ENCODE results near the gene SNCG.
"Not testable (repeated sequence)": the region's sequence is repeated elsewhere in the genome, so short reads cannot be mapped to it uniquely, and the experiment has no call there.

The SNCG gene

GRCh38 chr10:86988520-86988919, 30.1 kb downstream of the SNCG start:
- Histone ChIP-seq H3K9ac (ENCODE audit: low read length in 5 of 5) (no peak overlapping the region), H3K4me3 (ENCODE audit: low read depth in 1 of 5, low read length in 5 of 5) (no peak overlapping the region), H3K4me1 (ENCODE audit: control insufficient read depth in 5 of 5, insufficient read depth in 5 of 5, low read length in 5 of 5) (peaks cover 0 to 15% (median 4%) of the 10 kb centered on the region in 5 donors), H3K27me3 (ENCODE audit: control insufficient read depth in 5 of 5, insufficient read depth in 4 of 5, low read length in 5 of 5) (no peaks in the 10 kb centered on the region), H3K36me3 (ENCODE audit: control insufficient read depth in 5 of 5, insufficient read depth in 5 of 5, low read length in 5 of 5) (peaks cover 10 to 30% (median 27%) of the 10 kb centered on the region in 5 donors), H3K27ac (ENCODE audit: low read depth, low read length) (no peak overlapping the region), H3K9me3 (ENCODE audit: control insufficient read depth in 5 of 5, low read length in 5 of 5) (no peaks in the 10 kb centered on the region)

GRCh38 chr10:86991362-86991761, 33.0 kb downstream of the SNCG start:
- Histone ChIP-seq H3K4me1 (ENCODE audit: control insufficient read depth in 5 of 5, insufficient read depth in 5 of 5, low read length in 5 of 5) (peaks cover 0 to 15% (median 4%) of the 10 kb centered on the region in 5 donors), H3K36me3 (ENCODE audit: control insufficient read depth in 5 of 5, insufficient read depth in 5 of 5, low read length in 5 of 5) (peaks cover 17 to 45% (median 25%) of the 10 kb centered on the region in 5 donors)
- not testable (repeated sequence) for H3K9ac ChIP-seq (ENCODE audit: low read length in 5 of 5); H3K27me3 ChIP-seq (ENCODE audit: control insufficient read depth in 5 of 5, insufficient read depth in 4 of 5, low read length in 5 of 5); H3K27ac ChIP-seq (ENCODE audit: low read depth, low read length); H3K9me3 ChIP-seq (ENCODE audit: control insufficient read depth in 5 of 5, low read length in 5 of 5); H3K4me3 ChIP-seq (ENCODE audit: low read depth in 1 of 5, low read length in 5 of 5)

GRCh38 chr10:86992456-86992855, 34.1 kb downstream of the SNCG start:
- no peak overlapping the region for H3K9ac ChIP-seq (ENCODE audit: low read length in 5 of 5)
- peaks cover 18 to 52% (median 29%) of the 10 kb centered on the region in 5 donors for H3K36me3 ChIP-seq (ENCODE audit: control insufficient read depth in 5 of 5, insufficient read depth in 5 of 5, low read length in 5 of 5)
- peaks cover 0 to 15% (median 4%) of the 10 kb centered on the region in 5 donors for H3K4me1 ChIP-seq (ENCODE audit: control insufficient read depth in 5 of 5, insufficient read depth in 5 of 5, low read length in 5 of 5)
- no peak overlapping the region for H3K27ac ChIP-seq (ENCODE audit: low read depth, low read length)
- no peaks in the 10 kb centered on the region for H3K9me3 ChIP-seq (ENCODE audit: control insufficient read depth in 5 of 5, low read length in 5 of 5)
- H3K27me3 ChIP-seq (ENCODE audit: control insufficient read depth in 5 of 5, insufficient read depth in 4 of 5, low read length in 5 of 5) = no peaks in the 10 kb centered on the region
- no peak overlapping the region for H3K4me3 ChIP-seq (ENCODE audit: low read depth in 1 of 5, low read length in 5 of 5)

- Histone ChIP-seq H3K4me3 (ENCODE audit: low read depth in 1 of 5, low read length in 5 of 5) (no peak overlapping the region), H3K9me3 (ENCODE audit: control insufficient read depth in 5 of 5, low read length in 5 of 5) (no peaks in the 10 kb centered on the region), H3K27ac (ENCODE audit: low read depth, low read length) (no peak overlapping the region)
Measured at GRCh38 chr10:86992929-86993328, 34.5 kb downstream of the SNCG start.

GRCh38 chr10:86999802-87000403, 41.5 kb downstream of the SNCG start:
- peaks cover 11 to 39% (median 19%) of the 10 kb centered on the region in 5 donors for H3K36me3 ChIP-seq (ENCODE audit: control insufficient read depth in 5 of 5, insufficient read depth in 5 of 5, low read length in 5 of 5)
- H3K4me3 ChIP-seq (ENCODE audit: low read depth in 1 of 5, low read length in 5 of 5); H3K9ac ChIP-seq (ENCODE audit: low read length in 5 of 5); H3K4me1 ChIP-seq (ENCODE audit: control insufficient read depth in 5 of 5, insufficient read depth in 5 of 5, low read length in 5 of 5); H3K27ac ChIP-seq (ENCODE audit: low read depth, low read length); H3K27me3 ChIP-seq (ENCODE audit: control insufficient read depth in 5 of 5, insufficient read depth in 4 of 5, low read length in 5 of 5); H3K9me3 ChIP-seq (ENCODE audit: control insufficient read depth in 5 of 5, low read length in 5 of 5): not testable (repeated sequence)

More at GRCh38 chr10:86992929-86993328, 34.5 kb downstream of the SNCG start:
- H3K27me3 ChIP-seq (ENCODE audit: control insufficient read depth in 5 of 5, insufficient read depth in 4 of 5, low read length in 5 of 5) = no peaks in the 10 kb centered on the region
- no peak overlapping the region for H3K9ac ChIP-seq (ENCODE audit: low read length in 5 of 5)
- peaks cover 18 to 52% (median 29%) of the 10 kb centered on the region in 5 donors for H3K36me3 ChIP-seq (ENCODE audit: control insufficient read depth in 5 of 5, insufficient read depth in 5 of 5, low read length in 5 of 5)
- peaks cover 0 to 15% (median 4%) of the 10 kb centered on the region in 5 donors for H3K4me1 ChIP-seq (ENCODE audit: control insufficient read depth in 5 of 5, insufficient read depth in 5 of 5, low read length in 5 of 5)

GRCh38 chr10:87000491-87000890, 42.1 kb downstream of the SNCG start:
- no peaks in the 10 kb centered on the region for H3K27me3 ChIP-seq (ENCODE audit: control insufficient read depth in 5 of 5, insufficient read depth in 4 of 5, low read length in 5 of 5)
- H3K4me3 ChIP-seq (ENCODE audit: low read depth in 1 of 5, low read length in 5 of 5) = no peak overlapping the region
- H3K36me3 ChIP-seq (ENCODE audit: control insufficient read depth in 5 of 5, insufficient read depth in 5 of 5, low read length in 5 of 5) = peaks cover 7 to 34% (median 16%) of the 10 kb centered on the region in 5 donors
- H3K9ac ChIP-seq (ENCODE audit: low read length in 5 of 5) = no peak overlapping the region
- H3K27ac ChIP-seq (ENCODE audit: low read depth, low read length) = no peak overlapping the region
- no peaks in the 10 kb centered on the region for H3K9me3 ChIP-seq (ENCODE audit: control insufficient read depth in 5 of 5, low read length in 5 of 5)
- H3K4me1 ChIP-seq (ENCODE audit: control insufficient read depth in 5 of 5, insufficient read depth in 5 of 5, low read length in 5 of 5) = peaks cover 0 to 2% (median 0%) of the 10 kb centered on the region in 5 donors

- not testable (repeated sequence) for H3K4me3 ChIP-seq (ENCODE audit: low read depth in 1 of 5, low read length in 5 of 5); H3K27me3 ChIP-seq (ENCODE audit: control insufficient read depth in 5 of 5, insufficient read depth in 4 of 5, low read length in 5 of 5); H3K9me3 ChIP-seq (ENCODE audit: control insufficient read depth in 5 of 5, low read length in 5 of 5); H3K36me3 ChIP-seq (ENCODE audit: control insufficient read depth in 5 of 5, insufficient read depth in 5 of 5, low read length in 5 of 5); H3K9ac ChIP-seq (ENCODE audit: low read length in 5 of 5); H3K27ac ChIP-seq (ENCODE audit: low read depth, low read length); H3K4me1 ChIP-seq (ENCODE audit: control insufficient read depth in 5 of 5, insufficient read depth in 5 of 5, low read length in 5 of 5)
Measured at GRCh38 chr10:87007124-87007523, 48.7 kb downstream of the SNCG start.

- H3K4me3 ChIP-seq (ENCODE audit: low read depth in 1 of 5, low read length in 5 of 5); H3K27ac ChIP-seq (ENCODE audit: low read depth, low read length); H3K9me3 ChIP-seq (ENCODE audit: control insufficient read depth in 5 of 5, low read length in 5 of 5); H3K9ac ChIP-seq (ENCODE audit: low read length in 5 of 5); H3K4me1 ChIP-seq (ENCODE audit: control insufficient read depth in 5 of 5, insufficient read depth in 5 of 5, low read length in 5 of 5); H3K27me3 ChIP-seq (ENCODE audit: control insufficient read depth in 5 of 5, insufficient read depth in 4 of 5, low read length in 5 of 5); H3K36me3 ChIP-seq (ENCODE audit: control insufficient read depth in 5 of 5, insufficient read depth in 5 of 5, low read length in 5 of 5): not testable (repeated sequence)
Measured at GRCh38 chr10:87007674-87008073, 49.3 kb downstream of the SNCG start.

GRCh38 chr10:87008303-87008702, 49.9 kb downstream of the SNCG start:
- not testable (repeated sequence) for H3K27ac ChIP-seq (ENCODE audit: low read depth, low read length); H3K27me3 ChIP-seq (ENCODE audit: control insufficient read depth in 5 of 5, insufficient read depth in 4 of 5, low read length in 5 of 5); H3K36me3 ChIP-seq (ENCODE audit: control insufficient read depth in 5 of 5, insufficient read depth in 5 of 5, low read length in 5 of 5); H3K4me1 ChIP-seq (ENCODE audit: control insufficient read depth in 5 of 5, insufficient read depth in 5 of 5, low read length in 5 of 5); H3K9ac ChIP-seq (ENCODE audit: low read length in 5 of 5); H3K9me3 ChIP-seq (ENCODE audit: control insufficient read depth in 5 of 5, low read length in 5 of 5); H3K4me3 ChIP-seq (ENCODE audit: low read depth in 1 of 5, low read length in 5 of 5)

GRCh38 chr10:87009134-87009696, 50.8 kb downstream of the SNCG start:
- not testable (repeated sequence) for H3K36me3 ChIP-seq (ENCODE audit: control insufficient read depth in 5 of 5, insufficient read depth in 5 of 5, low read length in 5 of 5); H3K27ac ChIP-seq (ENCODE audit: low read depth, low read length); H3K4me3 ChIP-seq (ENCODE audit: low read depth in 1 of 5, low read length in 5 of 5); H3K27me3 ChIP-seq (ENCODE audit: control insufficient read depth in 5 of 5, insufficient read depth in 4 of 5, low read length in 5 of 5); H3K9me3 ChIP-seq (ENCODE audit: control insufficient read depth in 5 of 5, low read length in 5 of 5); H3K9ac ChIP-seq (ENCODE audit: low read length in 5 of 5); H3K4me1 ChIP-seq (ENCODE audit: control insufficient read depth in 5 of 5, insufficient read depth in 5 of 5, low read length in 5 of 5)

All from subcutaneous abdominal adipose tissue (tissue), 5 donors.